ENCODE data around the gene KIF2C.

GRCh38 chr1:44759077-44759476, 19.4 kb downstream of the KIF2C start:
- TF ChIP-seq CTCF (IDR thresholded peaks at IDR 0.05) (no peak), POLR2A (IDR thresholded peaks at IDR 0.05) (no peak)

Data from uterus (tissue), 2 donors.